K562 (cell line): ENCODE data around the gene TTYH2. TPM values are rescaled to one million over a fixed set of nuclear protein-coding genes. Genes with fewer than 3 reads are reported as not detected.

ENCODE experiments used
- ATF4 ChIP-seq: fragments of 450-650 bp; formaldehyde crosslinking; IDR thresholded peaks from 2 replicates; pipeline ENCODE4 v1.4.0; 2022; ENCODE audit warnings: mild to moderate bottlenecking, moderate library complexity
- BCOR ChIP-seq: fragments of 450-650 bp; IDR thresholded peaks from 2 replicates; pipeline ENCODE4 v1.6.1; 2016
- CBFA2T3 ChIP-seq: fragments of 450-650 bp; IDR thresholded peaks from 2 replicates; pipeline ENCODE4 v1.6.1; 2017
- CBX3 ChIP-seq, 2 experiments: IDR thresholded peaks; 1 replicate in 1 of 2; 2 replicates in 1 of 2; pipeline ENCODE4 v1.6.1; 2012; ENCODE audit warnings: inconsistent platforms in 2 of 2, low read length in 2 of 2, borderline replicate concordance in 1 of 2, control low read depth in 1 of 2
- CGGBP1 ChIP-seq: fragments of 250-450 bp; sonication (Bioruptor Pico); IDR thresholded peaks from 2 replicates; pipeline ENCODE4 v1.9.0; 2021; ENCODE audit warnings: mild to moderate bottlenecking
- CHAMP1 ChIP-seq: fragments of 450-650 bp; IDR thresholded peaks from 2 replicates; pipeline ENCODE4 v1.6.1; 2016; ENCODE audit warnings: mild to moderate bottlenecking
- DACH1 ChIP-seq: fragments of 450-650 bp; IDR thresholded peaks from 2 replicates; pipeline ENCODE4 v1.6.1; 2018; ENCODE audit not compliant: partially characterized antibody
- FOXJ2 ChIP-seq: fragments of 200-800 bp; sonication (Bioruptor generic); IDR thresholded peaks from 2 replicates; pipeline ENCODE4 v1.6.1; 2016; ENCODE audit warnings: missing genetic modification characterization, missing compliant biosample characterization
- FUS ChIP-seq: fragments of 200-400 bp; formaldehyde crosslinking; optimal IDR thresholded peaks from 2 replicates; pipeline ENCODE3; 2017; ENCODE audit warnings: low read depth, low read length
- HDAC2 ChIP-seq: fragments of 450-650 bp; IDR thresholded peaks from 2 replicates; pipeline ENCODE4 v1.6.1; 2016; ENCODE audit warnings: mild to moderate bottlenecking
- HMGXB4 ChIP-seq: sonication (generic); formaldehyde crosslinking; IDR thresholded peaks from 2 replicates; pipeline ENCODE4 v1.8.1; 2023; ENCODE audit warnings: mild to moderate bottlenecking, missing genetic modification reagents
- MXD1 ChIP-seq: fragments of 250-450 bp; sonication (Bioruptor Pico); IDR thresholded peaks from 2 replicates; pipeline ENCODE4 v1.8.0; 2021; ENCODE audit warnings: borderline replicate concordance, mild to moderate bottlenecking, moderate library complexity; ENCODE audit not compliant: poor library complexity, severe bottlenecking
- NBN ChIP-seq: fragments of 450-650 bp; IDR thresholded peaks from 2 replicates; pipeline ENCODE4 v1.6.1; 2016; ENCODE audit warnings: low read depth, mild to moderate bottlenecking
- NFIC ChIP-seq: fragments of 450-650 bp; IDR thresholded peaks from 2 replicates; pipeline ENCODE4 v1.6.1; 2017; ENCODE audit warnings: mild to moderate bottlenecking, inconsistent platforms
- NR1H2 ChIP-seq: sonication (generic); formaldehyde crosslinking; IDR thresholded peaks from 2 replicates; pipeline ENCODE4 v1.4.0; 2020; ENCODE audit warnings: mild to moderate bottlenecking, missing genetic modification reagents
- POLR3G ChIP-seq: IDR thresholded peaks from 2 replicates; pipeline ENCODE4 v1.6.1; 2011; ENCODE audit not compliant: insufficient read length, insufficient replicate concordance; ENCODE audit errors: extremely low read depth
- SMARCC2 ChIP-seq: fragments of 450-650 bp; IDR thresholded peaks from 2 replicates; pipeline ENCODE4 v1.6.1; 2017; ENCODE audit warnings: antibody characterized with exemption, moderate library complexity, mild to moderate bottlenecking, low read depth
- YY1 ChIP-seq, 3 experiments: IDR thresholded peaks; 2 replicates each; pipeline ENCODE4 v1.6.1; 2011; ENCODE audit warnings: low read length in 2 of 3, mild to moderate bottlenecking in 2 of 3, moderate library complexity in 2 of 3, borderline replicate concordance in 1 of 3, control low read depth in 1 of 3, low read depth in 1 of 3; ENCODE audit not compliant: insufficient read depth in 3 of 3, insufficient replicate concordance in 2 of 3, control insufficient read depth in 1 of 3, insufficient read length in 1 of 3; ENCODE audit errors: extremely low read depth in 1 of 3
- ZNF436 ChIP-seq: fragments of 250-450, 450-650 bp; sonication (Bioruptor Pico); formaldehyde crosslinking; IDR thresholded peaks from 2 replicates; pipeline ENCODE4 v1.7.0; 2020; ENCODE audit warnings: mild to moderate bottlenecking
- ZNF444 ChIP-seq: fragments of 250-450 bp; sonication (Bioruptor Pico); IDR thresholded peaks from 2 replicates; pipeline ENCODE4 v1.4.0; 2020; ENCODE audit warnings: mild to moderate bottlenecking, moderate library complexity
- ZNF75A ChIP-seq: fragments of 450-650 bp; formaldehyde crosslinking; IDR thresholded peaks from 2 replicates; pipeline ENCODE4 v1.4.0; 2020; ENCODE audit warnings: mild to moderate bottlenecking
- polyA plus RNA-seq, 8 experiments: library from polyadenylated mRNA; depleted of rRNA in 4 of 8; stranded (reverse) in 5 of 8; unstranded in 3 of 8; fragments of >200 nt; fragmentation: Nextera tagmentation in 2 of 8; fragmentation: Illumina TruSeq in 1 of 8; extraction: Ambion mirVana in 2 of 8; extraction: Trizol in 1 of 8; gene quantifications; 2 replicates each; pipeline versions ENCODE4 v1.2.1 to v1.2.3, GENCODE V29; 2011 to 2014; ENCODE audit warnings: inconsistent platforms in 1 of 8, missing spikeins in 1 of 8
- total RNA-seq, 7 experiments: library from RNA; depleted of rRNA in 6 of 7; stranded (reverse); fragments of >200 nt in 6 of 7; fragmentation: Illumina TruSeq in 2 of 7; extraction: Trizol in 2 of 7; gene quantifications; 2 replicates each; pipeline versions ENCODE4 v1.2.1 to v1.2.3, GENCODE V29; 2011 to 2021; ENCODE audit warnings: low replicate concordance in 1 of 7

The TTYH2 gene
- total and polyA plus RNA-seq, 9 of the 15 experiments (the other 6 are each of a cell fraction or from before 2014, with no cell fraction given), result 0.03 to 2.0 (median 0.91) TPM

GRCh38 chr17:74203439-74204240, 9.7 kb upstream of the TTYH2 start, which contains the start of gene RPL38 (continued):
- TF ChIP-seq HMGXB4 (CRISPR knock-in tag), result peak; percentile 76; the same call in 1 of the 2 replicates
- peak in 1 of 2 experiments; percentile 66; a peak in 1 of 3 replicates for TF ChIP-seq CBX3 (IDR thresholded peaks at IDR 0.05; ENCODE audit: borderline replicate concordance in 1 of 2, low read length in 2 of 2)
- TF ChIP-seq MXD1 (CRISPR knock-in tag), result no peak
- no peak for TF ChIP-seq CBFA2T3
- TF ChIP-seq NFIC, result peak; percentile 71
- no peak; the same call in 1 of the 2 replicates for TF ChIP-seq NR1H2
- peak; percentile 61 for TF ChIP-seq BCOR
- TF ChIP-seq FUS, result no peak
- TF ChIP-seq YY1 (IDR thresholded peaks at IDR 0.05; ENCODE audit: borderline replicate concordance in 1 of 3, control insufficient read depth in 1 of 3, extremely low read depth in 1 of 3, insufficient read depth in 3 of 3, insufficient read length in 1 of 3, insufficient replicate concordance in 2 of 3, low read depth in 1 of 3, low read length in 2 of 3), result peak in 1 of 3 experiments; percentile 51
- no peak for TF ChIP-seq POLR3G
- TF ChIP-seq CGGBP1, result peak; percentile 79; the same call in 1 of the 2 replicates
- TF ChIP-seq NBN, result peak; percentile 82; the same call in 1 of the 2 replicates
- no peak for TF ChIP-seq SMARCC2
- peak; percentile 74; the same call in 1 of the 2 replicates for TF ChIP-seq CHAMP1
- peak; percentile 45; the same call in 1 of the 2 replicates for TF ChIP-seq FOXJ2 (tag)
- TF ChIP-seq ZNF444 (CRISPR knock-in tag), result no peak
- TF ChIP-seq ZNF75A (CRISPR knock-in tag), result no peak
- TF ChIP-seq DACH1, result no peak
- 0 out of 2 replicates have a peak, but pooled peaks have one; percentile 68 for TF ChIP-seq HDAC2
- no peak for TF ChIP-seq ATF4 (CRISPR knock-in tag)
- 0 out of 2 replicates have a peak, but pooled peaks have one; percentile 2 for TF ChIP-seq ZNF436 (CRISPR knock-in tag)
